SK-N-MC (cell line): Measurements from ENCODE around the gene GPATCH8.

Experiments
- EZH2 ChIP-seq: fragments of 200-600 bp; sonication (generic); IDR thresholded peaks from one replicate; pipeline ENCODE4 v1.6.1; 2017; ENCODE audit warnings: antibody characterized with exemption
- FOXP2 ChIP-seq: optimal IDR thresholded peaks from 2 replicates; pipeline ENCODE3; 2011; ENCODE audit warnings: mild to moderate bottlenecking, moderate library complexity; ENCODE audit not compliant: insufficient read depth; ENCODE audit errors: extremely low read length, control extremely low read depth
- POLR2AphosphoS5 ChIP-seq: IDR thresholded peaks from 2 replicates; pipeline ENCODE4 v1.6.1; 2012; ENCODE audit warnings: mild to moderate bottlenecking, low read depth, low read length, borderline replicate concordance

DNA sequence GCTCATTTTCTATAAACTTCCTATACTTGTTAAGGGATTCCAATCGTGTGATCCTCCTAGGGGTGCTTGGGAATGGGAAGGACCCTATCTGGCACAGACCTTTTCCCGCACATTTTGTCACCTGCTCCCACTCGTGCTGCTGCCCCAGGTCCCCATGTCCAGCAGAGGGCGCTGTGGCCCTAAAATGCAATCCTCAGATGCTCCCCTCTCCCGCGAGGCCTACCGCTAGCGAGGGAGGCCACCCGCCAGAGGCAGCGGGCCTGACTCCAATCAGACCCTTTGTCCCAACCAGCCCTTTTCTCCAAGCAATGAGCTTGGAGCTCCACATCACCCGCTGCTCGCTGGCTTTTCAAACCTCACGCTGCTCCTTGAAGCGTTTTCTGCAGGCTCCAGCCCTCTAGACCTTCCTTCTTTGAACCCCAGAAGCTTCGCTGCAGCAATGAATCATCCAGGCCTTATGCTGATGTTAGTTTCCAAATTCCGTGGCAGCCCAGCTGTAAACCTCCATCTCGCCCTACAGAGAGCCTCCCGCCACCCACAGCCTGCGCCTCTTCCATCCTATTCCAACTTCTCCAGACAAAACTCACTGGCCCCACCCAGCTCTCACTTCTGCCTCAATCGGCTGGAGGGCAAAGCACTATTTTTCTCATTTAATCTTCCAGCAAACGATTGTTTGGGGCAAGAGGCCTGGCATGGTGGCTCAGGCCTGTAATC is 30.5 kb upstream of the GPATCH8 start:
- no peak for TF ChIP-seq EZH2
- TF ChIP-seq POLR2AphosphoS5: no peak; the same call in 1 of the 2 replicates
- no peak for TF ChIP-seq FOXP2
